Astrocyte (in vitro differentiated cells and primary cell): ENCODE data around the gene FARS2.

ENCODE experiments used
- CTCF ChIP-seq: IDR thresholded peaks from 2 replicates; pipeline ENCODE4 v1.5.1; 2011; ENCODE audit warnings: low read depth, mild to moderate bottlenecking, inconsistent platforms, low read length, moderate library complexity; ENCODE audit not compliant: insufficient read depth
- EZH2 ChIP-seq: IDR thresholded peaks from 2 replicates; pipeline ENCODE4 v1.6.1; 2012; ENCODE audit warnings: mild to moderate bottlenecking, low read length, inconsistent platforms; ENCODE audit not compliant: insufficient read depth

DNA sequence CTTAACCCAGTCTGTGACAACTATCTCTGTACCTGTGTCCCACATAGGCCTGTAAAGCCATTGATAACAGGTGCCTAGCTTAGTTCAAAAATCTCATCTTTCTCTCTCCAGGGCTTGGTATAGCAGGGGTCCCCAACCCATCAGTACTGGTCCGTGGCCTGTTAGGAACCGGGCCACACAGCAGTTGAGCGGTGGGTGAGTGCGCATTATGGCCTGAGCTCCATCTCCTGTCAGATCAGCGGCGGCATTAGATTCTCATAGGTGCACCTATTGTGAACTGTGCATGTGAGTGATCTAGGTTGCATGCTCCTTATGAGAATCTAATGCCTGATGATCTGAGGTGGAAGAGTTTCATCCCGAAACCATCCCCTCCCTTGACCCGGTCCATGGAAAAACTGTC is 3.9 kb upstream of the FARS2 start:
- TF ChIP-seq CTCF (no peak), EZH2 (no peak)
